ENCODE data around the gene GNA15.

Gene GNA15

DNA sequence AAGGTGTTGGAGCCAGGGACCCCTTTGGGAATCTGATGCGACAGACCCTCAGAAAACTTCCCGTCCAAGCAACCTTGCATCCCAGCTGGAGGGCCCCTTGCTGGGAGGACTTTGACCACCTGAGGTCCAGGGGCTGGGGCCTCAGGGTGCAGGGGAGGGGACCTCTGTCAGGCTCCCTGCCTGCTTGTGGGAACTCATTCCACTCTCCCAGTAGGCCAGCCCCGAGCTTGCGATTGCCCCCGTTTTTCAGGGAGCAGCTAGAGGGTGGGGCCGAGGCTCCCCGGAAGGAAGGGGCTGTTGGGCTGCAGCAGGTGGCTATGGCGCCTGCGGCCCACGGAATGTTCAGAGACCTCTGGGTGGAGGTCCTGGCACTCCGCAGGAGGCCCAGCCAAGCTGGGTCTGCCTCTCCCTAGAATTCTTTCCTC lies 38.9 kb upstream of the GNA15 start:
- H3K4me3 ChIP-seq (ENCODE audit: low read length) = no peak overlapping the region
- TF ChIP-seq, protein P1, sequence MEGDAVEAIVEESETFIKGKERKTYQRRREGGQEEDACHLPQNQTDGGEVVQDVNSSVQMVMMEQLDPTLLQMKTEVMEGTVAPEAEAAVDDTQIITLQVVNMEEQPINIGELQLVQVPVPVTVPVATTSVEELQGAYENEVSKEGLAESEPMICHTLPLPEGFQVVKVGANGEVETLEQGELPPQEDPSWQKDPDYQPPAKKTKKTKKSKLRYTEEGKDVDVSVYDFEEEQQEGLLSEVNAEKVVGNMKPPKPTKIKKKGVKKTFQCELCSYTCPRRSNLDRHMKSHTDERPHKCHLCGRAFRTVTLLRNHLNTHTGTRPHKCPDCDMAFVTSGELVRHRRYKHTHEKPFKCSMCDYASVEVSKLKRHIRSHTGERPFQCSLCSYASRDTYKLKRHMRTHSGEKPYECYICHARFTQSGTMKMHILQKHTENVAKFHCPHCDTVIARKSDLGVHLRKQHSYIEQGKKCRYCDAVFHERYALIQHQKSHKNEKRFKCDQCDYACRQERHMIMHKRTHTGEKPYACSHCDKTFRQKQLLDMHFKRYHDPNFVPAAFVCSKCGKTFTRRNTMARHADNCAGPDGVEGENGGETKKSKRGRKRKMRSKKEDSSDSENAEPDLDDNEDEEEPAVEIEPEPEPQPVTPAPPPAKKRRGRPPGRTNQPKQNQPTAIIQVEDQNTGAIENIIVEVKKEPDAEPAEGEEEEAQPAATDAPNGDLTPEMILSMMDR (conservative IDR thresholded peaks at IDR 0.05; ENCODE audit: low read depth, low read length) = no peak
- DNase-seq (ENCODE audit: low read depth) = no peak

GRCh38 chr19:3097442-3097871 lies 38.4 kb upstream of the GNA15 start:
- TF ChIP-seq, protein P1 (conservative IDR thresholded peaks at IDR 0.05; ENCODE audit: low read depth, low read length) = no peak
- no peak overlapping the region for H3K4me3 ChIP-seq (ENCODE audit: low read length)
- DNase-seq (ENCODE audit: low read depth) = no peak

DNA sequence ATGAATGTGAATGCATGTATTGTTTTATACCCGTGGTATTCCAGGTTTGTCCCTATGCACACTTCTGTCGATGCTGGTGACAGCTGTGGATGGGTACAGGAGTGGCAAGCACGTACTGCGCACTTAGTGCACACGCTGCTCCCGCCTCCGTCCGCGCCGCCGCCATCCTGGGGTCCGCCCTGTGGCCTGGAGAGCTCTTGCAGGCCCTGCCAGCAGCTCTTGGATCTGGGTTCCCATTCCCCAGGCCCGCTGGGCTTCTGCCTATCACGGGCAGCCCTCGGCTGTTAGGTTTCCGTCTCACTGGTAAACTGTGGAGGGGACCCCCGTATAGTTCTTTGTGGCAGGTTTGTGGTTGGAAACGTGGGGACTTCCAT lies 37.7 kb upstream of the GNA15 start:
- no peak overlapping the region for H3K4me3 ChIP-seq (ENCODE audit: low read length)
- no peak for DNase-seq (ENCODE audit: low read depth)
- TF ChIP-seq, protein P1 (conservative IDR thresholded peaks at IDR 0.05; ENCODE audit: low read depth, low read length) = no peak

DNA sequence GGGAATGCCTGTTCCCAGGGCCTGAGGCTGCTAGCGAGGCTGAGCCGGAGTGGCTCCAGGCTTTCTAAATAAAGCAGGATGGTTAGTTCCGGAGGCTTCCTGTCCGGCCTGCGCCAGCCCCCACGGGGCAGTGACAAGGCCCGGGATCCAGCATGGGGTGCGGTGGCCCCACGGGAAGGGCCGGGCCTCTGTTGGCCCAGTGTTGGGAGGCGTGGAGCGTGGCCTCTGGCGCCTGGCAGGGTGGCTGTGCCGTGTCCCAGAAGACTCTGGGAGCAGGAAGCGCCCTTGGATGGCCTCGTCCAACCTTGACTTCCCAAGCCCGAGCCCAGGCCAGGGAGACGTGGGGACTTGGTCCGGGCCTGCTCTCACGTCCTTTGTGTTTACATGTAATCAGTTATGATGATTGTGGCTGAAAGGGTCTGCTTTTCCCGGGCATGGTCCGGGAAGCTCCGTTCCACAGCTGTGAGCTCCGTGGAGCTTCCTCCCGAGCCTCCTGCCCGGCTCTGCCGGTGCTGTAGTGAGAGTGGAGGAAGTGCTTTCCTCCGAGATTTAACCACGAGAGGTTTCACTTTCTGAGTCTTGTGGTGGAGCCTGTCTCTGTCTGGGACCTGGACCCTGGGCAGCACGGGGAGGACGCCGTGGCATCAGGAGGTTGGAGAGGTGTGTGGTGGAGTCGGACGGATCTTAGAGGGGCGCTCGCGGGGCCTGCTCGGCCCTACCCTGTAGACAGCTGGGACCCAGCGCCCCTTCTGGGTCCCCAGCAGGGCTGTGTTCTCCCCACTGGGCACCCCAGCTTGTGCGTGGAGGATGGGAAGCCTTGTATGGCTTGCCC lies 37.1 kb upstream of the GNA15 start:
- DNase-seq (ENCODE audit: low read depth) = no peak
- TF ChIP-seq, protein P1 (conservative IDR thresholded peaks at IDR 0.05; ENCODE audit: low read depth, low read length) = no peak
- H3K4me3 ChIP-seq (ENCODE audit: low read length) = no peak overlapping the region

GRCh38 chr19:3099347-3100145 lies 36.3 kb upstream of the GNA15 start:
- TF ChIP-seq, protein P1 (conservative IDR thresholded peaks at IDR 0.05; ENCODE audit: low read depth, low read length) = no peak
- no peak overlapping the region for H3K4me3 ChIP-seq (ENCODE audit: low read length)
- DNase-seq (ENCODE audit: low read depth) = no peak

DNA sequence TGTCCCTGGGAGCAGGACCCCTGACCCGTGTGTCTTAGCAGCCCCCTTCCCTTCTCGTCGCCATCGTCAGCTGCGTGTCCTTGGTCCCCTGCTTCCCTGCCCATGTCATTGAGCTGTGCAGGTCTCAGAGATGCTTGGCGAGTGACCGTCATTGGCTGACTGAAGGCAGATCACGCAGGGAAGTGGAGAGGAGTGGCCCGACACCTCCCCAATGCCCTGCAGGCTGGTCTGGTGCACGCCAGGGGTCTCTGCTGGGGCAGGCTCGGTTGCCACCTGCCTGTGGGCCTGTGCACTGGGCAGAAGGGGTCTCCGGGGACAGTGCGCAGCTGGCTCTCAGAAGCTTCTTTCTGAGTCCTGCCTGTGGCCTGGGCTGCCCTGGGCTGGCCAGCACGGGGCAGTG lies 35.5 kb upstream of the GNA15 start:
- no peak for DNase-seq (ENCODE audit: low read depth)
- H3K4me3 ChIP-seq (ENCODE audit: low read length) = no peak overlapping the region
- TF ChIP-seq, protein P1 (conservative IDR thresholded peaks at IDR 0.05; ENCODE audit: low read depth, low read length) = no peak

Measured in retinal pigment epithelial cell (primary cell).